Activated CD4-positive, alpha-beta T cell treated with anti-CD3 and anti-CD28 coated beads, Interleukin-2, Interleukin-6, amounts not matched to agents 100 ng/mL and 50 ng/mL, durations not matched to agents 16 hours and 8 hours (primary cell): ENCODE results near the gene AMDHD1.
"Not testable (repeated sequence)": the region's sequence is repeated elsewhere in the genome, so short reads cannot be mapped to it uniquely, and the experiment has no call there.

Experiments used
- DNase-seq: peaks from one replicate; pipeline ENCODE4 v3.0.0-alpha.2; 2020

AMDHD1 gene

DNA sequence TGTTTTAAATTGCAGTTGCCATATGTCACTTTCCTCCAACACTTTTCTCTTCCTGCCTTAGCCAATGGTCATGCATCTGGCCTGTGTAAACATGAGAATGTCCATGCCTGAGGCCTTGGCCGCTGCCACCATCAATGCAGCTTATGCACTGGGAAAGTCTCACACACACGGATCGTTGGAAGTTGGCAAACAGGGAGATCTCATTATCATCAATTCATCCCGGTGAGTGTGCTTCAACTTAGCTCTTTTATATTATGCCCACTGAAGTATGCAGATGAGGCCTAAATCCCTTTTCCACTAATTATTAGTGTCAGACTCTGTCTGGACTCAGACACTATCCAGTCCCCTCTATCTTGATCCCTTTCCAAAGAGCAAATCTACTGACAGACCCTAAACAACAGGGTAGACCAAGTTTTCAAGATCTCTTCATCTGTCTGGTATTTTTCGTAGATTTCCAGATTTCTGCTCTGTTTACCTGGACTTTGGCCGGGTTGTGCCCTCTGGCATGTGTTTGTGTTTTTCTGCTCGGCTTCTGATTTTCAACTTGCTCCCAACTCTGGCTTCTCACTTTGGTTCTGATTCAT, 23.2 kb downstream of the AMDHD1 start:
- no peak for DNase-seq

DNA sequence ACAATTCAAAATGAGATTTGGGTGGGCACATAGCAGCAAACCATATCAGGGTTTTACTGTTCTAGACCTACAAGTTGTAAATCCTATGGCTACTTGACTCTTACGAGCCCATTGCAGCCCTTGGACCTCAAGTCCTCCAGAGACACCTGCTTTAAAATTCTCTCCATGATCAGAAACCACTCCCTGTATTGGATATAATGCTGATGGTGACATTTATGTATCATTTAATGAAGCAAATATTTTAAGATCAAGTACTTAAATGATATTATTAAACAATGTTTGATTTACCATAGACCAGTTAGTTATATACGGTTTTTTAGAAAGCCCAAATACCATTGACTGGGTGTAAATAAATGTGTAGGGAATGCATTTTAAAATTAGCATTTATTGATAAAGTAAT, 24.2 kb downstream of the AMDHD1 start:
- no peak for DNase-seq

DNA sequence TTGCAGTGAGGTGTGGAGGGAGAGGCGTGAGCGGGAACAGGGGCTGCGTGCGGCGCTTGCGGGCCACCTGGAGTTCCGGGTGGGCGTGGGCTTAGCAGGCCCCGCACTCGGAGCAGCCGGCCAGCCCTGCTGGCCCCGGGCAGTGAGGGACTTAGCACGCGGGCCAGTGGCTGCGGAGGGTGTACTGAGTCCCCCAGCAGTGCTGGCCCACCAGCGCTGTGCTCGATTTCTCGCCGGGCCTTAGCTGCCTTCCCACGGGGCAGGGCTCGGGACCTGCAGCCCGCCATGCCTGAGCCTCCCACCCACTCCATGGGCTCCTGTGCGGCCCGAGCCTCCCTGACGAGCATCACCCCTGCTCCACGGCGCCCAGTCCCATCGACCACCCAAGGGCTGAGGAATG, 26.0 kb downstream of the AMDHD1 start:
- DNase-seq: not testable (repeated sequence)

DNA sequence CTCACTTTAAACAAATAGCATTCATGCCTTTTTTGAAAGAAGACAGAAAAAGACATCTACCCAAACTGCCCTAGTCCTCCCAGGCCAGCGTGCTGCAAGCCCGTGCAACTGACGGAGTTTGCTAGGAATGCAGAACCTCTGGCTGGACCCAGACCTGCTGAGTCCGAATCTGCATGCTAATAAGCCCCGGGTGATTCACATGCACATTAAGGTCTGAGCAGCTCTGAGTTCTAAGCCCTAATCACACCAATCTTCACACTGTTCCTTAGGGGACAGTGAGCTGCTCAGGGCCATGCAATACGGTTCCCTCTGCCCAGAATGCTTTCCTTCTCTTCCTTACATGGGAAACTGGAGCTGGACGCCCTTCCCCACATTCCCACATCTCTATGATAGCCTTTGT, 27.8 kb downstream of the AMDHD1 start:
- DNase-seq: no peak

DNA sequence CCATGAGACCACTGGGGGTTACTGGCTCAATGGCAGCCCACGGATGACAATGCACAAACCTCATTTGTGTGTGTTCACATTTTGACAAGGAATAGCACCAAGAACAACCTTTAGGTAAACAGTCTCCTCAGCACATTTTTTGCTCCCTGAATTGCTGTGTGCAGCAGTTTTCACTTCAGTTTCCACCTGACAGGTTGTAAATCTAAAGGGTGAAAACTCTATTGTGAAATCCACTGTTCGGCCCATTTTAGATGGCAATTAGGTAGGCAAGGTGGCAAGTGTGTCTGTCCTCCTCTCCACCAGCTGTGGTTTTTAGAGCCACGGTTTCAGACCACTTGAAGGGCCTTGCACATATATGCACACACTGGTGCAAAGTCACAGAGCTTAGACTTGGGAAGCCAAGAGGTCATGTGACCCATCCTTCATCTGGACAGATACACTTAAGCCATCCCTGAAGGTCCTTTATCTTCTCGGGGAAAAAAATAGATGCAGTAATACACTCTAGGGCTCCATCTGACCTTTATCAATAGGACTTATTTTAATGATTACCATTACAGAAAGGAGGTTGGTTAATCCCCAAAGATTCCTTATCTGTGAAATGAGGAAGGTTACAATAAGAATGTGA, 29.8 kb downstream of the AMDHD1 start:
- DNase-seq: no peak

DNA sequence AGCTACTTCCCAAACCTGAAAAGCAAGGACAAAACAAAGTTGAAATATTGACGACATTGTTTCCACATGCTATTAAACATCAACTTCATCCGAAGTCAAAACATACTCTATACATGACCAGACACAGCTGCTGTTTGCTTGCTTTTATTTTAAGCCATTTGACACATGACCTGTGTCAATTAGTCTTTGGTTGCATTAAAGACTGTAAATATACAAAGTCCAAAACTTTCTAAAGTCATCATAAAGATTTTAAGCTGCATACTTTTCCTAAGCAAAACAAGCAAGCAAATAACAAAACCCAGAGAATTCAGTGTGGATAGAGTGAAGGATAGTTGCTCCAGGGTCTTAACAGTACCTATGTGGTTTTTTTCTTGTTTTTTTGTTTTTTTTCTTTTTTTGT, 31.2 kb downstream of the AMDHD1 start:
- DNase-seq: no peak

DNA sequence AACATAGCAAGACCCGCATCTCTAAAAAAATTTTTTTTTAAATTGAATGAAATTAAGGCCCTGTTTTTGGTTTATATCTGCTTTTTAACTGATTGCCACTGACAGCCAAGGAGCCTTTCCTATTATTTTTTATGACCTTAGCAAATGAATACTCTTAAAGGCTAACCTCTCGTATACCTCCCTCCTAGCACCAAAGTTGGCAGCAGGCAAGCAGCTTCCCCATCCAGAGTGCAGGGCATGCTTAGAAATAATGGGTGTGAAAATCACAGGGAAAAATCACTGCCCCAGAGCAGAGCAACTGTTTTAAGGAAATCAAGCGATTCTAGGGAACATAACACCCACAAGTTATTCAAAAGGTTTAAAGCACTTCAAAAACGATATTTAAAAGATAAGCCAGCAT, 32.4 kb downstream of the AMDHD1 start:
- no peak for DNase-seq

DNA sequence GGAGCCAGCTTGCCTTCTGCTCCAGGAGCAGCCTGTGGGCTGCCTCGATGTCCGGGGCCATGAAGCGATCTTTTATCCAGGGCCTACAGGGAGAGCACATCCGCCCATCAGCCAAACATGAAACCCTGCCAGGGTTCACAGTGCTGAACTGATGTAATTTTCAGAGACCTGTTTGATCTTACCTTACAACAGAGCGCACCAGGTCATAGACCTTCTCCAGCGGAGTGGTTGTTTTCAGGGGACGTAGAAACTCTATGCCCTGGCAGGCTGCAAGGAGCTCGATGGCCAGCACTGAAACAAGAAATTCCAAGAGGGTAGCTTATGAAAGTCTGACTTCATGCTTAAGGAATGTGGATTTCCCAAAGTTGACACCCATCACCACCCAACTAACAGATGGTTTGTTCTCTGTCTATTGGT, 33.3 kb downstream of the AMDHD1 start:
- no peak for DNase-seq

DNA sequence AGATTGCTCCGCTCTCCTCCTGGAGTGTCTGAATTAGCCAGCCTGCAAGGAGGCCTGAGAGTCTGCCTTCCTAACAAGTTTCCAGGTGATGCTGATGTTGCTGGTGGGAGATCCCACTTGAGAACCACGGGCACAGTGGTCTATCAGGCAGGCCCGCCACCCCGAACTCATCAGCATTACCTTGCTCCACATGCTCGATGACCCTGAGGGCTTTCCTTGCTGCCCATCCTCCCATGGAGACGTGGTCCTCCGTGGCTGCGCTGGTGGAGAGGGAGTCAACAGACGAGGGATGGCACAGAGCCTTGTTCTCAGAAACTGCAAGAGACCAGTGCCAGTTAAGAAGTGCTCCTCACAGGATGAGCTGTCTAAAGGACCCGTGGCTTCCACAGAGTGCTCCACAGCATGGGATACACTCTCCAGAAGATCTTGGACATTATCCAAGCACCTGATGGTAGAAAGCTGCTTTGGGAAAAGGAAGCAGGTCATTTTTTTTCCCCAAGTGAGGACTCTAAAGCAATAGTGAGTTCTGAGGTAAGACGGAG, 34.7 kb downstream of the AMDHD1 start:
- DNase-seq: no peak

DNA sequence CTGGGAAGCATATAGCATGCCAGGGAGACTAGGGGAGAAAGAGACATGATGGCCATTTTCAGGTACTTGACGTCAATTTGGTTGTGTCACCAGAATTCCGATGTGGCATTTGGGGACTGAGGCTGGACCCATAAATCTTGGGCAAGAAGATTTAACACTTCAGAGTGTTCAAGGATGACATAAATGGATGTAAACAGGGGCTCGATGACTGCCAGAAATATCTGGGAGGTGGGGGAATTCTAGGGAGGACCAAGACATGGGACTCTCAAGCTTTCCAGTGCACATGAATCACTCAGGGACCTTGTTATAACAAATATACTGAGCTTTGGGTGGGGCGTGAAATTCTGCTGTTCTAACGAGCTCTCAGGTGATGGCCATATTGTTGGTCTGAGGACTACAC, 35.2 kb downstream of the AMDHD1 start:
- DNase-seq: no peak

DNA sequence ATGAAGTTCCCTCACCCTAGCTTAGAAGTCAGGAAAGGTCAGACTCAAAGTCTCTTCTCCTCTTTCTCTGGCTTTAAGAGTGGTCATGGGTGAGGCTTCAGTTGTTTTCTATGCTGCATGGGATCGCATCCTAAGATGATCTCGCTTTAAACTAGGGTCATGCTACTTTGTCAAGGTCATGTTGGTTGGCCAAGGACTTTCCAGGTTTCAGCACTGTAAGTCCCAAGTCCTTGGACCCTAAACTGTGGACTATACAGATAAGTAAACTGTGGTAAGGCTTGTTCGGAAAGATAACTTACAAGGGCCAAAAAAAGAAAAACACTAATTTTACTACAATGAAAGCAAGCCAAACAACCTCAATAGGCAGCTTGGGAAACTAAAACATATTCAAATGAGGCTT, 35.6 kb downstream of the AMDHD1 start:
- DNase-seq: no peak

DNA sequence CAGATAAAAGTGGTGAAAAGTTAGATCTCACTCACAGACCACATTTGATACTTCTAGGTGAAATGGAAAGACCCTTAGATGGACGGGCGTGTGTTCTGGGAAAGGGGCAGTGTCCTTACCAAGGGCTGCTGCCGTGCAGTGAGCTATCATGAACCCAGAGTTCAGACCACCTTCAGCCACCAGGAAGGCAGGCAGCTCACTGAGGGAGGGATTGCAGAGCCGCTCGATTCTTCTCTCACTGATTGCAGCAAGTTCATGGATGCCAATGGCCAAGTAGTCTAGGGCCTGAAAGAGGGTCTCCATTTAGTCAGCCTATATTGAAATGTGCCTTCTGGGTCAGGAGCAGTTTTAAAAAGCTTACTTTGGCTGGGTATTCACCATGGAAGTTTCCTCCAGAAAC, 37.3 kb downstream of the AMDHD1 start:
- no peak for DNase-seq

DNA sequence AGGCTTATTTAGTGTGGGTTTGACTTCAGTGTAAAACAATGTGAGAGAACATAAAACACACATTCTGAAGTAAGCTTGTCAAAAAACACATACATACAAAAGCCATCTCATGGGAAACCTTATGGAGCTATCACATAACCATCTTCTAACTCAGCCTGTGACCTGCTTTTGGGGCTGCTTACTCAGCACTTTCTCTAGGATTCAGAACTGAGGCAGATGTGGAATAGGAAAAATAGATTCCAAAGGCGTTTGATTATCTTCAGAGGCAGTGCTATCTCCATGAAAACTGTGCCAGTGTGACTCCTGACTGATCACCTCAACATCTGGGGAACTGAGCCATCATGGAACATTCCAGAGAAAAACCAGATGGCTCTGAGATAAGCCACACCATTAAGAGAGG, 39.5 kb downstream of the AMDHD1 start:
- DNase-seq: no peak

DNA sequence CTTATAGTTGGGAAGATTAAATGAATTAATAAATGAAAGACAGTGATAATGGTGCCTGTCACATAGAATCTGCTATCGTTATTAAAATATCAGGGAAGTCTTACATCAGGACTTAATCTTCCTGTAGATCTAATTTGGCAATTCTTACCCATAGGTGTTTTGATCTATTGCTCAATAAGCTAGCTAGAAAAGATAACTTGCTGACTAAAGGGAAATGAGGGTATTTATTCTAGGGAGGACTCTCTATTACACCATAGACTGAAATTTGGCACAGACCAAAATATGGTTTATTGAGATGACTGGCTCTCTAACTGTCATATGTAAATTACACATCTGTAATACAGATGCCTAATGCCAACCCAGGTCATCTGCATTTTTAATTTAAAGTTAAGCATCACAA, 41.6 kb downstream of the AMDHD1 start:
- no peak for DNase-seq

DNA sequence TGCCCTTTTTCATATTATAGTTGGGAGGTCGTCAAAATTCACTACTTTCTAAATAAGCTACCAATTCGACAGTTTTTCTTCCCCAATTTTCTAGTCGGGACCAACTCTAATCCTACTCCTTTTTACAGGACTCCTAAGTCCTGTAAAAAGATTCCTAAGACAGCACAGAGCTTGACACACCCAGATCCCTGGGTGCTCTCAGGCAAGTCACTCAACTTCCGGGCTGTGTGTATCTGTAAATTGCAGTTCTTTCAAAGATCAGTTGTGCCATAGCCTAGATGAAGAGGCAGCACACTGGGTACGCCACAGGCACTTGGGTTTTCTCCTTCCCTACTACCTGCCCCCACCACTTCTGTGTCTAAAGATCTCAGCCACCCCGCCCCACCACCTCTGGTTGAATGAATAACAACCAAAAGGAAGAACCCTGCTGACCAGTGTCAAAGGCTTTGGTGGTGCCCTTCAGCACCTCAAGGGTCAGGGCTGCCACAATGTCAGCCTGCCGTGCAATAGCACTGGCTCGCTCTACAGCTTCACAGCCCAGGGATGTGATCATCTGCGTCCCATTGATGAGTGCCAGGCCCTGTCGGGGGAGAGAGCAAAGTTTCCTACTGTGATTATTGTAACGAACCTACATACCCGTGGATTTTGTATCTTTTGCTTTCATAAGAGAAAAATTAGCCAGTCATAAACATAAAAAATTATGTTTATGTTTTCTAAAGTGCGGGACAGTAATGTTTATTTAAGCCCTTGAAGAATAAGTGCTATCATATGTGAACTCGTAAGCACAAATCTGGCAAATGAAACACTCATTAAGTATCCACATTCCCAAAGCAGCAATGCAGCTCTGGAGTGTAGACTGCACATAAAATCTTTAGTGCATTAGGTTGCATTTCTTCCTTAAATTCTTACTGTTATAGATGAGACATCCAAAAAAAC, 43.8 kb downstream of the AMDHD1 start:
- no peak for DNase-seq

DNA sequence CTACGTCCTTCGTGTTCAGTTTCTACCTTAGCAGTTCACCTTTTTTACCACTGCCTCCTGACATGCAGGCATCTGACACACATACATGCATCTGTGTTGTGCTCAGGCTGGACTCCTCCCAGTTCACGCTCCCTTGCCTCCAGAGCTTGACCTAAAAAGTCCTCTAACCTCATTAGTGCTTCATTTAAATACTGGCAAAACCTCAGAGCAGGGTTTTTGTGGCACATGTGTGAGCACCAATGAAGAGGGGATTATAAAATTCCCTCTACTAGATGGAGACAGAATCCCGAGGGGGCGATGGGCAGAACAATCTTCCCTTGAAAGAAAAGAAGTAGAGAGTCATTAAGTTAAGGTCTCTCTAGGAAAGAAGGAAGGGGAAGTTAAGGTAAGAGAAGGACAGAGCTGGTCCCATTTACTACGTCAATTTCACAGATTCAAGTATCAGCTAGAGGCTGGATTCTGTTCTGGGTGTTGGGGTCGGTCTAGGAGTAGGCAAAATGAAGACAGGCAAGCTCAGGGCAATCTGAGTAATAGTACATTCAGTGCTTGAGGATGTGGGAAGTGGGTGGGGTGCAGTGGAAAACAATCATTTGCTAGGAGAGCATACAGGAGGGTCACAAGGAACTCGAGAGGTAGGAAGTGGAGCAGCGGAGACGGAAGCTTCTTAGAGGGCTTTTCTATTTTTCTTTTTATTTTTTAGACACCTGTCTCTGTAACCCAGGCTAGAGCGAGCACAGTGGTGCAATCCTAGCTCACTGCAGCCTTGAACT, 45.6 kb downstream of the AMDHD1 start:
- no peak for DNase-seq

DNA sequence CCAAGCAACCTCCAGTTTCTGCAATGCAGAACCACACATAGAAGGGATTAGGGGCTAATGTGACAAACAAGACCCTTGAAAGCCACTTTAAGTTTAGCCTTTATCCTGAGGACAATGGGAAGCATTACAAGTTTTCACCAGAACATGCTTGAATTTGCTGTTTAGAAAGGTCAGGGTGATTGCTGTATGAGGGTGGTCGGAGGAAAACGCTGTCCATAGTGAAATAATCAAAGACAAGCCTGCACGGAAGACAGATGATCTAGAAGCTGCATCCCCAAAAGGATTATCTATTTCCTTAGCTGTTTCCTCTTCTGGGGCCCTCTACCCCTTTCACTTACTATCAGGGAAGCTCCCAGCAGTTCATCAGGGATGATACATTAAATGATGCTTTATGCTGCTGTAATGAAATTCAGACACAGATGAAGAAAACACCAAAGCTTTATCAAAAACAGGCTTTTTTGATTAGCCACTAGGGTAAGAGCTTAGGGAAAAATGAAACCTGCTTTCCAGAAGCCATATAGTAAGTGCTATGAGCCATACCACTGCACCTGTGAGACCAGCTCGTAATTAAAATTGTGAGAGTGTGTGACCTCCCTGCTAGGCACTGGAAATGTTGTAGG, 46.5 kb downstream of the AMDHD1 start:
- no peak for DNase-seq

DNA sequence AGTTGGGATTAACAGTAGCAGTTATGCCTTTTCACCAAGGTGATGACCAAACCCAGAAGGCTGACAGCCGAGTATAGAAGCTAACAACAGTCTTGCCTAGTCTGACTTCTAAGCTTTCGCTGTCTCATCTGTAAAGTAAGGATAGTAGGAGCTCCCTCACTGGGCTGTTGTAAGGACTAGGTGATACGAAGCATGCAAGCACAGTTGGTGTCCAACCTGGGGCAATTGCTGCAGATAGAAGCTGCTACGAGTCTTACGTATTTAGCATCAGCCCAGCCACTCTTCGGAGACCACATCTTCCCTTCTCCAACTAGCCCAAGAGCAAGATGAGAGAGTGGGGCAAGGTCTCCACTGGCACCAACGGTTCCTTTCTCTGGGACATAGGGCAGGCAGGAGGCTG, 47.0 kb downstream of the AMDHD1 start:
- no peak for DNase-seq

DNA sequence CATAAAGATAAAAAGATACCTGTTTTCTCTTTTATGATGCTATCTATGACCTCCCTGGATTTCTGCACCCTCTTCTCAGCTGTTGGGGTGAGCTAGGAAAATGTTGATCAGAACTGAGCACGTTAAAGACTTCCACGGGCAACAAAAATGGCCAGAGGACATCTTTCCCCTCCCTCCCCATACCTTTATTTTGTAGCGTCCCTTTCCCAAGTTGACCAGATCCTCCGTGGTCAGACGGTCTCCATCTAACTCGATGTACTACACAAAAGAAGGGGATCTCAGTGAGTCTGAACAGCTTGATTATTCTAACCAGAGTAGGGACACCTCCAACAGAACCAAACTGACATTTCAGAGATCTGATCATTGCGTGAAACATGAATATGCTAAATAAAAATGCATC, 50.8 kb downstream of the AMDHD1 start:
- no peak for DNase-seq

DNA sequence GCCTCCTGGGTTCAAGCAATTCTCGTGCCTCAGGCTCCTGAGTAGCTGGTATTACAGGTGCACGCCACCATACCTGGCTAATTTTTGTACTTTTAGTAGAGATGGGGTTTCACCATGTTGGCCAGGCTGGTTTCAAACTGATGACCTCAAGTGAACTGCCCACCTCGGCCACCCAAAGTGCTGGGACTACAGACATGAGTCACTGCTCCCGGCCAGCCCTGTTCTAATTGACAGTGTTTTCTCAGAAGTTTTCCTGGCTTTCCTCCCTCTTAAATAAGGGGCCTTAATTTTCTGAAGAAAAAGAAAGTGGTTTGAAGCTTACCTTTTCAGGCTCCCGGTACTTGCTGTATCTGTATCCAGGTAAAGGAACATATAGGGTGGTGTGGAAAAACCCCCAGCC, 51.3 kb downstream of the AMDHD1 start:
- DNase-seq: no peak

DNA sequence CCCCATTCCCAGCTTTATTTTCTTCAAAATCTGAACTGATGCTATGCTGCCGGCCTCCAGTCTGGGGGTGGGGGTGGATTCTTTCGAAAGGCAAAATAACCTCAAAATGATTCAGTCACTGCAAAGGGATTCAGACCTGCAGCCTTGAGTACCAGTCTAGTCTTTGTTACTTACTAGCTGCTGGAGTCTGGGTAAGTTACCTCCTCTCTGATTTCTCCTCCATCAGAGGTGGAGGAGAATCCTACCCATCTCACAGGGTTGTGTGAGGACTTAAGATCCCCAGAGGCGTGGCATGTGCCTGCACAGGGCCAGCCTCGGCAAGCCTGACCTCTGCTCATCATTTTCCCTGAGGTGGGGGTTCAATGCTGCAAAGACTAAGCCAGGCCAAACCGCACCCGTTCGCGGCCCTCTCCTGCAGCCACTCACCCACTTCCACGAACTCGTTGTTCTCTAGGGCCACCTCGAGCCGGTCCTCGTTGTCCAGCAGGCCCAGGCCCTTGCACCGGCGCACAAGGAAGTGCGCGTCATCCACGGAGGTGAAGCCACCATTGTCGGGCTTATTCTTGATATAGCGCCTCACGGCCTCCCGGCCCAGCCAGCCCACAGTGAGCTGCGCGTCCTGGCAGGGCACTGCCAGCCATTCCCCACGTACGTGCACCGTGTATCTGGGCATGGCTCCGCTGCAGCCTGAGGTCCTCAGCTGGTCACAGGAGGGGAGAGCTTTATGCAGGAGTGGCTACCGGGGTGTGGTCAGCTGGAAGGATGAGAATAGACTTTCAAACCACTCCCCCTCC, 52.3 kb downstream of the AMDHD1 start:
- no peak for DNase-seq
